HuH-7 (cell line): ENCODE data around the gene RCSD1.

ENCODE experiments used
- DNase-seq: peaks from one replicate; pipeline ENCODE4 v3.0.0; 2011; ENCODE audit warnings: low spot score

The RCSD1 gene

GRCh38 chr1:167689567-167689920 is 59.5 kb downstream of the RCSD1 start:
- no peak for DNase-seq

DNA sequence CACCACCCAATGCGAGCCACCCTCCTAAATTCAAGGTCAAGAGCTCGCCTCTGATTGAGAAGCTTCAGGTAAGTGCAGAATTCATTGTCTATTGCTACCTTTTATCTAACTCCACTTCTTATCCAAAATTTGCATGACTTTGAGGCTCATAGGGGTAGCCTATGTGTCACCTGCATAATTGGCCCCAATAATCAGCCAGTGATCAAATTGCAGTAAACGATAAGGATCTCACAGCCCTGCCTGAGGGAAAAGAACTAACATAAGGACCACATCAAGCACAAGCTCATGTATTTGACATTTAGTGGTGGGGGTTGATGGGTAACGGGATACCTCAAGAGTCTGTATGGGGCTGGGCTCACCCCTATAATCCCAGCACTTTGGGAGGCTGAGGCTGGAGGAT is 60.0 kb downstream of the RCSD1 start:
- no peak for DNase-seq

DNA sequence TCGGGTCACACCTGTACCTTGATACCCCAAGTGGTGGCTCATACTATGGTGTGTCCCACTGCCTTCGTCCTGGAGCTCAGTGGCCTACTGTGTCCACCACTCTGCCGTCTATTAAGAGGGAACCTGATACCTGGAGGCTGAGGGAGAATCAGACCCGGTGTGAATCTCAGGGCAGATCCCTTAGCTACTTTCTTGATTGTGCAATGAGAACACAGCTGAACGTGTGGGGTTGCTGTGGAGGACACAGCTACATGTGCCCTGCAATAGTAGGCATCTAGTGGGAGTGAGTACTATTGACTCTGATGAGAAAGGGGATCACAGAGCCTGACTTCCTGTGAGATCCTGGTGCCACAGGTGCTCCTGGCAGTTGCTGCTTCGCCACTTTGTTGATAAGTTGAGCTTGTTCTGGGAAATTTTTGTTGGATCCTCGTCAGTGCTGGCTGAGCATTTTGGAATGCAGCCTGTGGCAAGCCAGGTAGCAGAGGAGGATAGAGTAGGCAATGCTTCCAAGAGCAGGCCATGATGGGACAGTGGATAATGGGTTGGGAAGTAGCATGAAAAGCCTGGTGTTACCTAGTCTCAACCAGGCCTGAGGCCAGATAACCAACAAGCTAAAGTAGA is 63.5 kb downstream of the RCSD1 start:
- DNase-seq, result no peak

- no peak for DNase-seq
Observed at GRCh38 chr1:167694691-167695090, 64.7 kb downstream of the RCSD1 start.

- DNase-seq, result no peak
Observed at GRCh38 chr1:167695147-167695546, 65.1 kb downstream of the RCSD1 start.

GRCh38 chr1:167695756-167696561 is 65.9 kb downstream of the RCSD1 start:
- no peak for DNase-seq

GRCh38 chr1:167697667-167698141 is 67.7 kb downstream of the RCSD1 start:
- no peak for DNase-seq

DNA sequence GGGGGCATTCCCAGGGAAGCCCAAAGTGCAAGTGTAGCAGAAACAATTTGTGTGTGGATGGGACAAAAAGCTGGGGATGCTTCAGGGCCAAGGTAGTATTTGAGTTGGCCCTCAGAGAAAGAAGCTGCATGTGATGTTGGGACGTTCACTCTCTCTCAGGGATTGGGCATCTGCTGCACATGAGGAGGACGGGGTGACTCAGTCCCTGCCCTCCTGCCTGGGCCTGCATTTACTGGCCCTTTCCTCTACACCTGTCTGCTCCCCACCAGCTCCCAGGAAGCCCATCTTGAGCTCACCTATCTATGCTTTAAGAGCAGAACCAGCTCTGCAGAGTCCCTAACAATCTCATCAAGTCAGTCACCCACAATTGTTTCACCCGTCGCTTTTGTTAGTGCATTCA is 68.3 kb downstream of the RCSD1 start:
- no peak for DNase-seq

- DNase-seq, result no peak
Observed at GRCh38 chr1:167701510-167701909, 71.5 kb downstream of the RCSD1 start.

- DNase-seq, result no peak
Observed at GRCh38 chr1:167703557-167703956, 73.5 kb downstream of the RCSD1 start.

- DNase-seq, result no peak
Observed at GRCh38 chr1:167704715-167705114, 74.7 kb downstream of the RCSD1 start.

- DNase-seq, result no peak
Observed at GRCh38 chr1:167705250-167705649, 75.2 kb downstream of the RCSD1 start.

GRCh38 chr1:167706363-167706762 is 76.3 kb downstream of the RCSD1 start:
- no peak for DNase-seq

GRCh38 chr1:167706931-167707877 is 77.2 kb downstream of the RCSD1 start:
- DNase-seq, result no peak

DNA sequence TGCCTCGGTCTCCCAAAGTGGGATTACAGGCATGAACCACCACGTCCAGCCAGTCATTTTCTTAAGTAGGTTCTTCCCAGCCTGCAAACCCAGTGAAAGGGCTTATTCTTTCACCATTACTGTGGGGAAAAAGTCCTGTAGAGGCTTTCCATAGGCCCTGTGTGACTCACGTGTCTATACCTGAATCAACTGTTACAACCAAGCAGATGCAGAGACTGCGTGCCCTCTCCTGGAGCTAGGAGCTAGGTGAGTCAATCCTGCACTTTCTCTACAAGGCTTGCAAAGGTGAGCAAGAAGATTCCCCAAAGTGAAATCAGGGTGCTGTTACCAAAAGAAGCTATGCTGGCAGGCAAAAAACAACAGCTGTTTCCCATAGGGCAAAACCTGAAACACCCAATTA is 77.9 kb downstream of the RCSD1 start:
- DNase-seq, result no peak

DNA sequence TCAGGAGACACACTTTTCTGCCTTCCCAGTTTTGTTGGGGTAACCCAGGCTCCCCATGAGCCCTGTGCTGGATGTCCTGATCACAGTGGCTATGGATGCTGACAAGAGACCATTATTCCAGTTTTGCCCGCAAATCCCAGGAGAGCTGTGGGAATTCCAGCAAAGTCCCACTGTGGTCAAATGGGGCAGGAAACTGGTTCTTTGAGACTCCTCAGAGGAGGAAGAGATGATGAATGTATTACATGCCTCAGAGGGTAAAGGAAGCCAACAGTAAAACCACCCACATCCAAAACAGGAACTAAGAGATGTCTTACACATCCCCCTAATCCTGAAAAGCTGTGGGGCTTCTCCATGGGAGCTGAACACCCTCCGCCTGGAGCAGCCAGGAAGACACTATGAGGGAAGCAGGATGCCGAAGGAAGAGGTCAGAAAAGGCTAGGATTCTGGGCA is 78.9 kb downstream of the RCSD1 start:
- no peak for DNase-seq

GRCh38 chr1:167710836-167711235 is 80.8 kb downstream of the RCSD1 start:
- no peak for DNase-seq

- DNase-seq, result no peak
Observed at GRCh38 chr1:167711797-167712196, 81.8 kb downstream of the RCSD1 start.

- DNase-seq, result peak; percentile 43
Observed at GRCh38 chr1:167713330-167714081, 83.5 kb downstream of the RCSD1 start.

- DNase-seq, result peak; percentile 53
Observed at GRCh38 chr1:167714098-167714438, 84.0 kb downstream of the RCSD1 start.

DNA sequence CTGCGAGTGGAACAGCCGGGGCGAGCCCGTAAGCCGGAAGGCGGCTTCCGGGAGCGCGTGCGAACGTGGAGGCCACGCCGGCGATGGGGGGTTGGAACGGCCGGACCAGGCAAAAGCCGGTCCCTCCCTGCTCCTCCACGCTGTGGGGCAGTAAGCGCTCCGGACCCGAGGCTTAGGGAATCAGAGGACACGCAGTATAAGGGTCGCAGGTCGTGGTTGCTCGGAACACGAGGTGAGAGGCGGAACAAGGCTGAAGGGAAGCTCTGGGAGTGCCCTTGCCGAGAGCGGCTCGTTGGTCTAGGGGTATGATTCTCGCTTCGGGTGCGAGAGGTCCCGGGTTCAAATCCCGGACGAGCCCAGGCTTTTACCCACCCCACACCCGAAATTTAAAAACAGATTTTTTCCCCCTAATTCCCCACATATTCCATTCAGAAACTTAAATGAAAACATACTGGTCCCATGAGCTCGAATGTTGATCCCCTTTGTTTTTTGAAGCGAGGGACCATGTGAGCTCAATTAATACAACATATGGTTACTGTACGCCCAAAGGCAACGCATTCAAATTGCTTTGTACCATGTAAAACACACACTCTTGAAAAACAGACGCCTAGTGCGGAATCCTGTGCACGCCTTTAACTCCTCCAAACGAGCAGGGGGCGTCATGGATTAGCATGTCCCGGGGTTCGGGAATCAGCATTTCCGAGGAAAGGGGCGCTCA is 84.6 kb downstream of the RCSD1 start:
- peak; percentile 46 for DNase-seq
